HUES6 (cell line): ENCODE data around the gene ERI3.

Experiments
- H3K27ac ChIP-seq: 2 replicates; pipeline ENCODE4 v1.7.0; 2013; ENCODE audit warnings: low read depth, mild to moderate bottlenecking, low read length, inconsistent platforms
- H3K27me3 ChIP-seq: 2 replicates; pipeline ENCODE4 v1.6.1; 2013; ENCODE audit warnings: low read length; ENCODE audit not compliant: control insufficient read depth, insufficient read depth
- H3K36me3 ChIP-seq: 2 replicates; pipeline ENCODE4 v1.6.1; 2013; ENCODE audit warnings: low read length; ENCODE audit not compliant: control insufficient read depth, insufficient read depth
- H3K4me1 ChIP-seq: 2 replicates; pipeline ENCODE4 v1.6.1; 2013; ENCODE audit warnings: low read length; ENCODE audit not compliant: control insufficient read depth, insufficient read depth
- H3K4me3 ChIP-seq: 2 replicates; pipeline ENCODE4 v1.5.1; 2013; ENCODE audit warnings: low read depth, low read length
- H3K9ac ChIP-seq: one replicate; pipeline ENCODE4 v1.6.1; 2013; ENCODE audit warnings: mild to moderate bottlenecking, low read length
- H3K9me3 ChIP-seq: 2 replicates; pipeline ENCODE4 v1.6.1; 2013; ENCODE audit warnings: low read depth, low read length; ENCODE audit not compliant: control insufficient read depth, insufficient read depth

Gene ERI3

DNA sequence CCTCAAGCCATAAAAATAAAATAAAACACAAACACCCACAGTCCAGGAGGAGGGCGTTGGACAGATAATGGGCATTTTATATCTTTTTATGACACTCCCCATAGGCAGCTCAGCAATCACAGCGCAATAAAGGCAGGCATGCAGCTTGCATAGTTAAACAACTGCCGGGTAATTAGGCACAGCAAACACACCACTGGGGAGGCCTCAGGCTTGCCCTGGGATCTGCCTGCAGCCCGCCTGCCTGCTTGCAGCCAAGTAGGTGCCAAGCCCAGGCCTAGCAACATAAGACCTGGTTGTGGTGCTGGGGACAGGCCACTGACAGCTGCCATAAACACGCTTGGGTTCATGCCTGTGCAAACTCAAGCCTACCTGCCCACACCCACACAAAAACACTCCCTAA lies 87.6 kb downstream of the ERI3 start:
- no peaks in the 10 kb centered on the region for H3K27me3 ChIP-seq
- 0 out of 2 replicates have a peak, but pooled peaks cover 3% of the 10 kb centered on the region for H3K36me3 ChIP-seq
- no peaks in the 10 kb centered on the region for H3K9me3 ChIP-seq
- H3K4me1 ChIP-seq: peaks cover 2% of the 10 kb centered on the region; the same call in 1 of the 2 replicates
- no peak overlapping the region for H3K9ac ChIP-seq
- no peak overlapping the region for H3K27ac ChIP-seq
- H3K4me3 ChIP-seq: no peak overlapping the region

DNA sequence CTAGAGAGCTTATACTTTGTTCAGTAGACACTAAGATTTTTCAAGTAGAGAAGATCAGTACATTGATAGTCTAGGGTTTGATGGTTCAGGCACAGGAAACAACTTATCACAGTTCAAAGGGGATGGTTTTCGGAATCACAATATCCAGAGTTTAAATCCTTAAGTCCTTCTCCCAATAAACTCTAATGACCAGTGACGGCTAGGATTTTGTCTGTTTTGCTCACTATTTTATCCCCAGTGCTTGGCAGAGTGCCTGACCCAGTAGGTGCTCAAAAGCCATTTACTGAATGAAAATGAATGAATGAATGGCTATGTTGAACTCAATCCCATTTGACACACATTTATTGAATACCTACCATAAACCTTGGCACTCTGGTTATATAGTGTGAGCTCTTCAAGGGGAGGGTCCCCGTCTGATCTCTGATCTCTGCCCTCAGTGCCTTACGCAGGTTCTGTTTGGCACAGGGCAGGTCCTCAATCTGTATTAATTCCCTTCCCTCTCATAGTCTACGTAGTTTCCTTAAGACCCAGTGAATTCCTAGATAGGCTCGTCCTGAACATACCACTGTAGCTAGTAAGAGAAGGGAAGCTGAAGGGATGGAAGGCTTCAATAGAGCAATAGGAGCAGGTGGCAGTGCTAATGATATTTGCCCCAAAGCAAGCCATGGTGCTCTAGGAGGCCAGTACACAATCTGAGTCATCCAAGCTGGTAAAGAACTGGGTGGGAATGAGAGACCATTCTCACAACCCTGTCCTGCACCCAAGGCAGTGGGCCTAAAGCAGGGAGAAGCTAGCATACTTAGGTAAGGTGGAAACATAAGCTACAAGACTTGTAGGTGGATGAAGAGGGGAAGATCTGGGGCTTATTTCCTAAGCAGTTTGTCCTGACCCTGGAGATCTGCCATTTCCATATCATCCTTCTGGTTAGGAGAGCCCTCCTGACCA lies 88.4 kb downstream of the ERI3 start:
- no peaks in the 10 kb centered on the region for H3K9me3 ChIP-seq
- H3K27me3 ChIP-seq: no peaks in the 10 kb centered on the region
- no peak overlapping the region for H3K27ac ChIP-seq
- no peak overlapping the region for H3K9ac ChIP-seq
- 0 out of 2 replicates have a peak, but pooled peaks cover 3% of the 10 kb centered on the region for H3K36me3 ChIP-seq
- peaks cover 9% of the 10 kb centered on the region; the same call in 1 of the 2 replicates for H3K4me1 ChIP-seq
- H3K4me3 ChIP-seq: no peak overlapping the region

DNA sequence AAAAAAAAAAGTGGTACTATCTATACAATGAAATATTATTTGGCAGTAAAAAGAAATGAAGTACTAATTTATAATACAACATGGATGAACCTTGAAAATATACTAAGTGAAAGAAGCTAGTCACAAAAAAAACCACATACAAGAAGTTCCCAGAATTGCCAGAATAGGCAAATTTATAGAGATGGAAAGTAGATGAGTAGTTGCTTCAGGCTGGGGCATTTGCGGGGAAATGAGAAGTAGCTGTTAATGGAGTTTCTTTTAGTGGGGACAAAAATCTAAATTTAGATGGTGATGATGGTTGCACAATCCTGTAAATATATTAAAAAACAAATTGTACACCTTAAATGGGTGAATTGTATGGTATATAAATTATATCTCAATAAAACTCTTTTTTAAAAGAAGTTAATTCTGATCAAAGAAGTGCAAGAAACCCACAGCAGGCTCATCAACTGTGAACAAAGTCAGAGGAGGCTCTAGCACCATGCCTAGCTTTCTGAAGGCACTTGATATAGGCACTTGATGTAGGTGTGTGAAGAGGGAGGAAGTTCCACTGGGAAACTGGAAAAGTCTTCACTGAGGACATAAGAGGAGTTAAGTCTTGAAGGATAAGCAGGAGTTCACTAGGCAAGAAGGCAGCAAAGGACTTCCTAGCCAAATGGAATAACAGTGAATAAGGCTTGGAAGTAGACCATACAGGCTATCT lies 89.2 kb downstream of the ERI3 start:
- H3K27me3 ChIP-seq: no peaks in the 10 kb centered on the region
- peaks cover 18% of the 10 kb centered on the region for H3K4me1 ChIP-seq
- no peak overlapping the region for H3K4me3 ChIP-seq
- no peak overlapping the region for H3K9ac ChIP-seq
- no peaks in the 10 kb centered on the region for H3K9me3 ChIP-seq
- H3K36me3 ChIP-seq: 0 out of 2 replicates have a peak, but pooled peaks cover 3% of the 10 kb centered on the region
- H3K27ac ChIP-seq: no peak overlapping the region

DNA sequence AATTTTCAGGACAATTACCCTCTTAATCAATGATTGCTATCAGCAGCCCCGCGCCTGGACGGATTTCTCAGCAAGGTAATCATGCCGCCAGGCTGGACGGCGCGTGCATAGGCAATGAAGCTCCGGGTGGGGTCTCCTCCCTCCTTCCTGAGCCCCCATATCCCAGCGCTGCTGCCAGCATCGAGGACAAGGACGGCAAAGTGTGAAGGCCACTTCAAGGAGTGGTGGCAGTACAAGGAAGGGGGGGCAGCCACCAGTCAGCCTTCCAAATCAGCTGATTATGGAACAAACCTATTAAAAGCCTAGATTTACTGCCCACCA lies 90.6 kb downstream of the ERI3 start:
- Histone ChIP-seq H3K9ac (no peak overlapping the region), H3K9me3 (no peaks in the 10 kb centered on the region), H3K4me1 (peaks cover 20% of the 10 kb centered on the region), H3K27ac (no peak overlapping the region), H3K27me3 (no peaks in the 10 kb centered on the region), H3K4me3 (no peak overlapping the region), H3K36me3 (0 out of 2 replicates have a peak, but pooled peaks cover under 1% of the 10 kb centered on the region)

DNA sequence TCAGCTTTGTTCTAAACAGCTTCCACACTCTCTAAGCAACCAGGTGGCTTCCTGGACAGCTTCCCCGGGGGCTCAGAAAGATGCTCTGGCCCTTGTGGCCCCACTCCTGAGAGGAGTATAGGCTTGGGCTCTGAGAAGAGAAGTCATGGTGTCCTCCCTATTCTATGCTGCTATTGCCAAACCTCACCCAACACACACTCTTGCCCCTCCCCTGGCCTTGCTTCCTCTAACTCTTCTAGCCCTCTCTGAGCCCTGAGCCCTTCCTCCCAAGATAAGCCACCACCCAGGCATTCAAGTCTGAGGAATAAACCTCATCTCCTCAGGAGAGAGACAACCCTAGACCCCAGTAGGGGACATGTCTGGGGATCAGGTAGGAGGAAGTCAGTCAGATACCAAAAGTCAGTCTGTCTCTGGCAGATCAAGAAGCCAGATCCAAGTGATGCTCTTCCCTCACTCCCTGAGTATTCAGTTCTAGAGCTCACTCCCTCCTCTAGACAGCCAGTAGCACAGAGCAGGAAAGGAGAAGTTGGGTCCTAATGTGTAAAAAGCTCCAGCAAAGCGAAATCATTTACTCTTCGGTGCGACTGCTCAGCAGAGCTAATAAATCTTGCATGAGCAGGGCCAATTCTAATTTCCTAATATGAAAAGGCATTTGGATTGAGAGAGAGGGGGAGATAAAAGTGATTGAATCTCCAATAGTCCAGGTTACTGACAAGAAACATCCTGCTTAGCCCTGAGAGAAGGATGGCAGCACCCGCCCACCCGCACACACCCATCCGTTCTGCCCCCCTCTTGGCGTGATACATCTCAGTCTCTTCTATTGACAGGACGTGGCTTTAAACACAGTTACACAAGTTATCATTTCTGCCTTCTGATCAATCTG lies 91.2 kb downstream of the ERI3 start:
- peaks cover 20% of the 10 kb centered on the region for H3K4me1 ChIP-seq
- H3K4me3 ChIP-seq: no peak overlapping the region
- no peaks in the 10 kb centered on the region for H3K9me3 ChIP-seq
- H3K27ac ChIP-seq: no peak overlapping the region
- H3K27me3 ChIP-seq: no peaks in the 10 kb centered on the region
- no peak overlapping the region for H3K9ac ChIP-seq
- no peaks in the 10 kb centered on the region for H3K36me3 ChIP-seq

DNA sequence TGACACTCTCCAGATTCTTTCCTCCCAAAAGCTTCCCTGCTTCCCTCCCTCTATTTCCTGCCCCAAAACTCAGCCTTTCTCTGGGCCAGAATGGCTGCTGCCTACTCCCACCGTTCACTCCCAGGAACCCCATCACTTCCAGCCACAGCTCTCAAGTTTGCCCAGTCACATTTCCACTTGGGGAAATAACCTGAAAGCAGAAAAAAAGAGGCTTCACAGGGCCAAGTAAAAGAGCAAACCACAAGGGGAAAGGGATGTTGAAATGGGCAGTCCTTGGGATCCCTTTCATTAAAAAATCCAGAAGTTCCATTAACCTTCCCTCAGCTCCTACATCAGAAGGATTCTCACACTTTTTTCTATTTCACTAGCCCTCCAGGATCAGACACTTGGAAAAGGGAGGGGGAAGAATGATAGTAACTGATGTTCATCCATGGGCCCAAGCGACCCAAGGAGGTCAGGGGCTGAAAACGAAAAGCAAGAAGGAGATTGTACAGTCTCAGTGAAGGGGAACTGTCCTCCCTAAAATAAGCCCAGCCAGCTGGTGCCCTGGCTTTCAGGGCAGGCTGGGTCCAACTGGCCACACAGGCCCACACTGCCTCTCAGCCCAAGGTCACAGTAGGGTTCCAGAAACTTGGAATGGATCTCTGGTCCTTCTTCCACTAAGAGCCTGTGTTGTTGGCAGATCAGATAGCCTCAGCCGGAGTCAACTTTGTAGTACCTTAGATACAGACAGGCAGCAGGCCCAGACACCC lies 92.1 kb downstream of the ERI3 start:
- Histone ChIP-seq H3K36me3 (no peaks in the 10 kb centered on the region), H3K4me3 (no peak overlapping the region), H3K4me1 (peaks cover 20% of the 10 kb centered on the region), H3K9ac (no peak overlapping the region), H3K9me3 (no peaks in the 10 kb centered on the region), H3K27me3 (no peaks in the 10 kb centered on the region), H3K27ac (no peak overlapping the region)

DNA sequence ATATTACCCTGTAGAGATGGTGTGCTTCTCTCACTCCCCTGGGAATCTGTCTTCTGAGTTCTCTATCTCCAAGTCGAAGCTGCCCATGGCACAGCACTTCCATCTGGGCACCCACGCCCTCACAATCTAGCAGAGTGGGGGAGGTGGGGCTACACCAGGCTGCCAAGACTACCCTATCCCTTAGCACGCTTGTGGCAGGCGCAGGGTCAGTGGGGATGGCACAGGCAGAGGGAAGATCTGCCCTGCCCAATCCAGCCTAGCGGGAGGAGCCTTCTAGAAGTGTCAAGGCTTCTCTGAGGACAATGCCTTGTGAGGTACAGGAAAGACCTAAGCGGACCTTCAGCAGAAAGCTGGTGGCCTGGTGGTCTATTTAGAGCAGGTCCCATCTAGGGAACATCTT lies 92.6 kb downstream of the ERI3 start:
- Histone ChIP-seq H3K36me3 (no peaks in the 10 kb centered on the region), H3K9me3 (no peaks in the 10 kb centered on the region), H3K4me3 (no peak overlapping the region), H3K27me3 (no peaks in the 10 kb centered on the region), H3K9ac (no peak overlapping the region), H3K4me1 (peaks cover 26% of the 10 kb centered on the region), H3K27ac (no peak overlapping the region)

DNA sequence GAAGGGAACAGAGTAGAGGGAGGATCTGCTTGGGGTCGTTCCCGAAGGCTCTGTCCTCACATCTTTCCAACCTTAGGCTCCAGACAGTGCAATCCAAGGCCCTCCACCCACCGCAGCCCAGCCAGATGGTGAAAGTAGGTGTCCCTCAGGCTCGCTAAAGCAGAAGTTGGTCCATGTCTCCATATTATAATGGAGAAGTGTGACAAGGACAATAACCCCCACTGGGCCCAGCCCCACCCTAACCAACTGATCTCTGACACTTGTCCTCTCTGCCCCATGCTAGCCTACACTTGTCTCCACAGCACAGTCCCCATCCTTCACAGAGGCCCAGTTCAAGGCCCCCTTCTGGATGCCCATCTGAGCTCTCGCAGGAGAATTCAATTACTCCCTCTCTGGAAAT lies 93.1 kb downstream of the ERI3 start:
- H3K4me3 ChIP-seq: no peak overlapping the region
- H3K27me3 ChIP-seq: no peaks in the 10 kb centered on the region
- H3K9ac ChIP-seq: no peak overlapping the region
- no peaks in the 10 kb centered on the region for H3K36me3 ChIP-seq
- H3K27ac ChIP-seq: no peak overlapping the region
- H3K9me3 ChIP-seq: no peaks in the 10 kb centered on the region
- peaks cover 27% of the 10 kb centered on the region for H3K4me1 ChIP-seq

DNA sequence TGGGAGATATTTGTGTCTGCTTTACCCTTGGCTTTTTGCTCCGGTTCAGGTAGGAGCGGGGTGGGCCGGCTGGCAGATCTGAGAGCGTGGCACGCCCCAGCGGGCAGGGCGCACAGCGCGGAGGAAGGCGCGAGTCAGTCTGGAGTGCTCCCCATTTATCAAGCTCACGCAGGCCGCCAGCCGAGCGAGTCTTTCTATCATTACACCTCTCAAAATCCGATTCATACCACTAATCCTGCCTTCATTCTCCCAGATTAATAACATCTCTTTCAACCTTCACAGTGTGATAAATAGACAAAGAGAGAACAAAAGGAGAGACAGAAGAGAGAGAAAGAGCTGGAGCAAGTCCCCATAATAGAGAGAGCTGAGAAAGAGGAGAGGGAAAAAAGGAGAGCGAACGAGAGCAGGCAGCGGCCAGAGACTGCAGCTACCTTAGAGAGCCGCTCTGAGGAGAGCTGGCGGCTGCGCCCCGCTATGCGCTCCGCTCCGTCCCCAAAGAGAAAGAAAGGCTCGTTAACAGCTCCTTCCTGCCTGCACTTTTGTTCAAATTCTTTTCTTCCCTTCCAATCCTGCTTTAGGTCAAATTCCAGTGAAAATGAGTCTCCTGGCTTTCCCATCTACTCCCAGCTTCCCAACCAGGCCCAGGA lies 93.8 kb downstream of the ERI3 start:
- Histone ChIP-seq H3K27me3 (no peaks in the 10 kb centered on the region), H3K27ac (no peak overlapping the region), H3K9me3 (no peaks in the 10 kb centered on the region), H3K9ac (no peak overlapping the region), H3K4me3 (no peak overlapping the region), H3K4me1 (peaks cover 27% of the 10 kb centered on the region), H3K36me3 (no peaks in the 10 kb centered on the region)

DNA sequence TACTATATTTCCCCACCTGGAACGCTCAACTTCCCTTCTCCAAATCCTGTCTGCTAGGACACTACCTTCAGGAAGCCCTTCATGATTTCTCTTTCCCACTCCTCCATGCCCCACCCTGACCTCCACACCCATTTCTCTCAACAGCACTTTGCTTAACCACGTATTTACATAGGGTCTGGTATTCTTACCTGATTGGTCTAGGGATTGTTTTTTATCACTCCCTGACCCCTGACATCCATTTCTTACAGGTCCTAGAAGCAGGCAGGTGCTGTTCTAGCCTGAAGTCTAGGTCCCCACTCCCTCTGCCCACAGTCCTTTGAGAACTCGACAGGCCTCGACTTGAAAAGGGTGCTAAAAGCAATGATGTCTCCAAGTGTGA lies 94.3 kb downstream of the ERI3 start:
- Histone ChIP-seq H3K27ac (no peak overlapping the region), H3K27me3 (no peaks in the 10 kb centered on the region), H3K9me3 (no peaks in the 10 kb centered on the region), H3K4me1 (peaks cover 27% of the 10 kb centered on the region), H3K9ac (no peak overlapping the region), H3K36me3 (no peaks in the 10 kb centered on the region), H3K4me3 (no peak overlapping the region)
